Spleen (tissue), 7 donors: Measurements from ENCODE around the gene EVI5L.

Source experiments
- CTCF ChIP-seq, 11 experiments: fragments of 200-600 bp in 7 of 11; fragments of 450-650 bp in 4 of 11; sonication (generic) in 4 of 11; IDR thresholded peaks in 8 of 11; conservative IDR thresholded peaks in 3 of 11; 1 replicate in 7 of 11; 2 replicates in 4 of 11; pipeline versions ENCODE4 v1.4.0 to v1.8.0; 2016 to 2021; ENCODE audit warnings: antibody characterized with exemption in 11 of 11, inconsistent platforms in 4 of 11, mild to moderate bottlenecking in 1 of 11
- POLR2AphosphoS5 ChIP-seq, 3 donors: sonication (generic); formaldehyde crosslinking; IDR thresholded peaks; one replicate each; pipeline ENCODE4 v1.5.1; 2017; ENCODE audit warnings: antibody characterized with exemption in 3 of 3
- donor health status: DM: no; HTN: no; CAD: no; lungs with moderate emphysema.
- donor health status: DM: no; HTN: no; CAD: no.
- donor health status: DM: no; HTN: no; CAD: no.

- TF ChIP-seq CTCF (IDR thresholded peaks at IDR 0.05 in 8 of 11, conservative IDR thresholded peaks at IDR 0.05 in 3 of 11) (no peak), POLR2AphosphoS5 (IDR thresholded peaks at IDR 0.05) (peak in 1 of 3 donors; percentile 27)
These were observed 78.9 kb downstream of the EVI5L start for GRCh38 chr19:7908742-7909461.
